Pancreas (tissue), 10 donors: ENCODE measurements around the gene RPL32. TPM values are rescaled to one million over a fixed set of nuclear protein-coding genes. Genes with fewer than 3 reads are reported as not detected.

Source experiments
- ATAC-seq, 4 donors: fragments of 200-7000 bp; cut with Tn5 transposase; one replicate each; pipeline versions ENCODE4 v1.8.0 to v1.9.1; 2020; ENCODE audit warnings: mild to moderate bottlenecking in 4 of 4, moderate library complexity in 4 of 4
- DNase-seq, 6 donors: peaks; one replicate each; pipeline ENCODE4 v3.0.0-alpha.2; 2020
- FAIRE-seq: peaks from 2 replicates; lab custom pipeline; 2012; peaks lifted over from hg19 to GRCh38; lab: Jason Lieb, UNC
- H3K27ac ChIP-seq, 4 donors: fragments of 200-600 bp; sonication (generic); 1 replicate in 3 of 4; 2 replicates in 1 of 4; pipeline versions ENCODE4 v1.5.0 to v1.8.0; 2020
- H3K27me3 ChIP-seq, 4 donors: fragments of 200-600 bp; one replicate each; pipeline ENCODE4 v1.8.0; 2021
- H3K36me3 ChIP-seq, 3 donors: fragments of 200-600 bp; sonication (generic) in 1 of 3; one replicate each; pipeline versions ENCODE4 v1.5.0 to v1.8.0; 2020 to 2021
- H3K4me1 ChIP-seq, 3 donors: fragments of 200-600 bp; one replicate each; pipeline ENCODE4 v1.8.0; 2021
- H3K4me3 ChIP-seq, 4 donors: fragments of 200-600 bp; sonication (generic) in 2 of 4; one replicate each; pipeline versions ENCODE4 v1.5.0 to v1.8.0; 2020 to 2021
- H3K9me3 ChIP-seq, 4 donors: fragments of 200-600 bp; one replicate each; pipeline ENCODE4 v1.8.0; 2021
- WGBS, 2 donors: extraction: QIAGEN DNeasy Blood & Tissue Kit; methylation state at CpG; one replicate each; pipeline ENCODE4 v1.1.7; 2013; 5-methylcytosine and 5-hydroxymethylcytosine counted together
- intact Hi-C, 3 donors: fragments of 100-400 bp; cut with DNase I; formaldehyde crosslinking; loops; one replicate each; pipeline versions ENCODE4 v1.11.1 to v1.14.2; 2022
- polyA plus RNA-seq, 2 donors: library from polyadenylated mRNA; stranded (reverse); fragments of 200-250 nt; gene quantifications; one replicate each; pipeline ENCODE4 v1.2.3, GENCODE V29; 2013
- total RNA-seq, 6 donors: library from RNA; stranded (reverse); fragmentation: NEBNext Ultra II Directional in 4 of 6; extraction: Animal tissue kit (Norgen Biotek cat#: 25700) in 4 of 6; gene quantifications; one replicate each; pipeline versions ENCODE4 v1.2.1 to v1.2.4, GENCODE V29; 2021 to 2023
- TF ChIP-seq, protein P1 (sequence below), 4 donors: fragments of 200-600 bp; sonication (generic) in 3 of 4; IDR thresholded peaks; one replicate each; pipeline versions ENCODE4 v1.5.0 to v1.8.0; 2021; ENCODE audit warnings: antibody characterized with exemption in 4 of 4
- donor health status: healthy with polysubstance abuse.
- donor health status: DM: no; HTN: no; CAD: no; lungs with moderate emphysema.
- donor health status: DM: no; HTN: no; CAD: no.
- donor health status: control.
- donor health status: control.
- donor health status: Bipolar disorder and iron deficiency.
- donor health status: DM: yes; HTN: yes; CAD: no.
- donor health status: DM: no; HTN: no; CAD: no.
- donor health status: DM: no; HTN: no; CAD: no.
- donor health status: DM: yes; HTN: yes; CAD: no.

RPL32 gene
- total and polyA plus RNA-seq, 8 donors: 931 to 1,793 (median 1,293) TPM

- no peak for FAIRE-seq
- H3K4me3 ChIP-seq: no peak overlapping the region
- no peak for ATAC-seq
- intact Hi-C loops: no loop called here
- DNase-seq: no peak
- no peaks in the 10 kb centered on the region for H3K27me3 ChIP-seq
- H3K9me3 ChIP-seq: no peaks in the 10 kb centered on the region
- peaks cover 0 to 4% (median 3%) of the 10 kb centered on the region in 3 donors for H3K4me1 ChIP-seq
- peaks cover 15 to 52% (median 49%) of the 10 kb centered on the region in 3 donors for H3K36me3 ChIP-seq
- WGBS, 2 donors: 78 to 85% methylated on average over 7 of the region's 7 CpGs
- TF ChIP-seq, protein P1, sequence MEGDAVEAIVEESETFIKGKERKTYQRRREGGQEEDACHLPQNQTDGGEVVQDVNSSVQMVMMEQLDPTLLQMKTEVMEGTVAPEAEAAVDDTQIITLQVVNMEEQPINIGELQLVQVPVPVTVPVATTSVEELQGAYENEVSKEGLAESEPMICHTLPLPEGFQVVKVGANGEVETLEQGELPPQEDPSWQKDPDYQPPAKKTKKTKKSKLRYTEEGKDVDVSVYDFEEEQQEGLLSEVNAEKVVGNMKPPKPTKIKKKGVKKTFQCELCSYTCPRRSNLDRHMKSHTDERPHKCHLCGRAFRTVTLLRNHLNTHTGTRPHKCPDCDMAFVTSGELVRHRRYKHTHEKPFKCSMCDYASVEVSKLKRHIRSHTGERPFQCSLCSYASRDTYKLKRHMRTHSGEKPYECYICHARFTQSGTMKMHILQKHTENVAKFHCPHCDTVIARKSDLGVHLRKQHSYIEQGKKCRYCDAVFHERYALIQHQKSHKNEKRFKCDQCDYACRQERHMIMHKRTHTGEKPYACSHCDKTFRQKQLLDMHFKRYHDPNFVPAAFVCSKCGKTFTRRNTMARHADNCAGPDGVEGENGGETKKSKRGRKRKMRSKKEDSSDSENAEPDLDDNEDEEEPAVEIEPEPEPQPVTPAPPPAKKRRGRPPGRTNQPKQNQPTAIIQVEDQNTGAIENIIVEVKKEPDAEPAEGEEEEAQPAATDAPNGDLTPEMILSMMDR (IDR thresholded peaks at IDR 0.05): no peak
- H3K27ac ChIP-seq: no peak overlapping the region
These were observed 8.8 kb downstream of the RPL32 start for GRCh38 chr3:12832350-12833221.

GRCh38 chr3:12831301-12831866, 10.0 kb downstream of the RPL32 start:
- Histone ChIP-seq H3K27me3 (no peaks in the 10 kb centered on the region), H3K27ac (no peak overlapping the region), H3K4me1 (no peaks in the 10 kb centered on the region), H3K4me3 (no peak overlapping the region), H3K36me3 (peaks cover 15 to 40% (median 38%) of the 10 kb centered on the region in 3 donors), H3K9me3 (no peaks in the 10 kb centered on the region)
- 68 to 81% methylated on average over 5 of the region's 5 CpGs for WGBS, 2 donors
- intact Hi-C loops: no loop called here
- ATAC-seq: peak in 1 of 4 donors; percentile 24
- DNase-seq: no peak
- TF ChIP-seq, protein P1 (IDR thresholded peaks at IDR 0.05): no peak
- no peak for FAIRE-seq

DNA sequence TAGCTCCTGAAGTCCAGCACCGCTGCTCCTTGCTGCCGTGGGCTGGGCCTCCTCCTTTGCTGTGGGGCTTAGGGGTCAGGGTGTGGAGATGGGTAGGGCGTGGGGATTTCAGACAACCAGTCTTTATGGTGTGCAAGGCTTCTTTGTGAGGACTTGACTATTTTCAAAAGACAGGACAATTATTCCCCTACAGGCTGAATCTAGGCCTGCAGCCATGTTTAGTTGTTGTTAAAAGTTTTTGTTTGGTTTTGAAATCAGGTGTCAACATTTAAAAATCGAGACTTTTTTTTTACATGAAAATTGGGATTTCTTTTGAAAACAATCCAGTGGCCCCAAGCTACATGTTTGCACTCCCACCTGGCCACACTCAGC, 10.6 kb downstream of the RPL32 start:
- WGBS, 2 donors: 81 to 84% methylated on average over 4 of the region's 4 CpGs
- DNase-seq (no peak), ATAC-seq (peak in 1 of 4 donors; percentile 24), FAIRE-seq (no peak)
- no peaks in the 10 kb centered on the region for H3K27me3 ChIP-seq
- H3K9me3 ChIP-seq: no peaks in the 10 kb centered on the region
- no peaks in the 10 kb centered on the region for H3K4me1 ChIP-seq
- no peak overlapping the region for H3K4me3 ChIP-seq
- peaks cover 12 to 34% (median 32%) of the 10 kb centered on the region in 3 donors for H3K36me3 ChIP-seq
- TF ChIP-seq, protein P1 (IDR thresholded peaks at IDR 0.05): peak in 1 of 4 donors; percentile 8
- intact Hi-C loops: no loop called here
- no peak overlapping the region for H3K27ac ChIP-seq

DNA sequence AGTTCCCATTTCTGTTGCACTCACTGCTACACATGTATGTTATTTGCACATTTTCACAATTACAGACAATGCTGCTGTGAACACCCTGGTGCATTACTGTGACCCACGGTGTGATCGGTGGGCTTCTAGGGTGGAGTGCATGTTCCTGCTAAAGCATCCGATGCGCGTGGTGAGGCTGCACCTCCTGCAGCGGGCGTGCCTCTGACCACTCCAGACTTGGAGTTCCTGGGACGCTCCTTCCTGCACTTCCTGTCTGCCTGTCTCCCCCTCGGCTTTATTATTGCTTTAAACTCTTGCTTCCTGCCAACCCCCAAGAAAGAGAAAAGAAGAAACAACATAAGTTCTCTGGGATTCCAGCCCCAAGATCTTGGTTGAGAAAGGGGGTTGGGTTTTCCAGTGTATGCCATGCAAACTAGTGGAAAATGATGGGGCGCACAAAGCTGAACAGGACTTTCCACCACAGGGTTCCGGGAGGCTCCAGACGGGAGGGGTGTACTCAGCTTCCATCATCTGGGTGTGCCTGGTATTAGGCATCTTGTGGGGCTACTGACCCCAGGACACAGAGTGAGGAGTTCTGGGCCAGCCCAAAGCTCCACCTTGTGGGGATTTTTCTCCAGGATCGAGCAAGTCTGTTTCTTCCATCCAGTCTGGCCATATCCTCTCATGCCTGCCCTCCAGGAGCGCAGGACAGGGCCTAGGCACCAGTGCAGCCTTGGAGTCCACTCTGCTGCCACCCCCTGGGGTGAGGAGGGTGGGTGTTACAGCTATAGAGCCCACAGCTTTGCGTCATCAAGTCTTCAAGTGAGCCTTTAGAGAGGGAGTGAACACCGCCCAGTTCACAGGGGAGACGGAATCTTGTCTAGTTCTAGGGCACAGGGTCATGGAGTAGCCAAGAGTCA, 11.2 kb downstream of the RPL32 start:
- H3K27ac ChIP-seq: no peak overlapping the region
- TF ChIP-seq, protein P1 (IDR thresholded peaks at IDR 0.05): no peak
- ATAC-seq (peak in 1 of 4 donors; percentile 17), DNase-seq (no peak), FAIRE-seq (no peak)
- peaks cover 9 to 27% (median 27%) of the 10 kb centered on the region in 3 donors for H3K36me3 ChIP-seq
- intact Hi-C loops: no loop called here
- H3K4me1 ChIP-seq: no peaks in the 10 kb centered on the region
- no peaks in the 10 kb centered on the region for H3K27me3 ChIP-seq
- no peaks in the 10 kb centered on the region for H3K9me3 ChIP-seq
- no peak overlapping the region for H3K4me3 ChIP-seq
- WGBS, 2 donors: 80 to 84% methylated on average over 17 of the region's 17 CpGs
